ENCODE results near the gene PPP1R3F.
"Not testable (repeated sequence)": the region's sequence is repeated elsewhere in the genome, so short reads cannot be mapped to it uniquely, and the experiment has no call there.

The PPP1R3F gene

DNA sequence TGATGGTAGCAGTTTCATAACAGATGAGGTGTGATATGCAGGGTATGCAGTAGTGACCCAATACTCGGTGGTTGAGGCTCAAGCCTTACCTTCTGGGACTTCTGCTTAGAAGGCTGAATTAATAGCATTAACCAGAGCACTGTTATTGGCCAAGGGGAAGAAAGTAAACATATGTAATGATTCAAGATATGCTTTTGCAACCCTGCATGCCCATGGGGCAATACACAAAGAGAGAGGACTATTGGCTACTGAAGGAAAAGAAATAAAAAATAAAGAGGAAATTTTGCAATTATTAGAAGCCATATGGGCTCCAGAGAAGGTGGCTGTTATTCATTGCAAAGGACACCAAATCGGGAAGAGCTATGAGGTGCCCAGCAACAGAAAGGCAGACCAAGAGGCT, 42.6 kb downstream of the PPP1R3F start:
- no peak for TF ChIP-seq CTCF (IDR thresholded peaks at IDR 0.05; ENCODE audit: borderline replicate concordance, insufficient read depth, low read depth, low read length)

GRCh38 chrX:49316085-49316484, 46.5 kb downstream of the PPP1R3F start:
- no peak for TF ChIP-seq CTCF (IDR thresholded peaks at IDR 0.05; ENCODE audit: borderline replicate concordance, insufficient read depth, low read depth, low read length)
- H3K4me3 ChIP-seq (ENCODE audit: low read depth, low read length) = no peak overlapping the region

More for the DNA sequence above, 42.6 kb downstream of the PPP1R3F start:
- no peak overlapping the region for H3K4me3 ChIP-seq (ENCODE audit: low read depth, low read length)

GRCh38 chrX:49321737-49322136, 52.1 kb downstream of the PPP1R3F start, which contains the start of gene GAGE12J:
TSS of gene GAGE12J (plus strand) at chrX:49322037. CDS start at chrX:49323194, 1,157 bp downstream.
- H3K4me3 ChIP-seq (ENCODE audit: low read depth, low read length) = not testable (repeated sequence)

GRCh38 chrX:49322266-49322665, 52.7 kb downstream of the PPP1R3F start:
- not testable (repeated sequence) for H3K4me3 ChIP-seq (ENCODE audit: low read depth, low read length)

DNA sequence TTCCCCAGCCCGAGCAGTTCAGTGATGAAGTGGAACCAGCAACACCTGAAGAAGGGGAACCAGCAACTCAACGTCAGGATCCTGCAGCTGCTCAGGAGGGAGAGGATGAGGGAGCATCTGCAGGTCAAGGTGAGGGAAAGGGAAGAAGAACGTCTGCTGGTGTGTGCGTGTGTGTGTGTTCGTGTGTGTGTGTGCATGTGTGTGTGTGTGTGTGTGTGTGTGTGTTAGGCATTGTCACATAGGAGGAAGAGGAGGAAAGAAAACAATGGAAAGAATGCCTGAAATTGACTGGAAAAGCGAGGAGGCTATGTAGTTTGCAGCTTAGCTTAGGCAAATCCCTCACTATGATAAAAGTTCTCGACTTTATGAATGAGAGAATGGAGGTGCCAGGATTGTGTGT, 54.1 kb downstream of the PPP1R3F start:
- not testable (repeated sequence) for H3K4me3 ChIP-seq (ENCODE audit: low read depth, low read length)

GRCh38 chrX:49330421-49330820, 60.8 kb downstream of the PPP1R3F start:
- H3K4me3 ChIP-seq (ENCODE audit: low read depth, low read length) = not testable (repeated sequence)

GRCh38 chrX:49331282-49331681, 61.7 kb downstream of the PPP1R3F start, which contains the start of gene GAGE13:
TSS of gene GAGE13 (plus strand) at chrX:49331582. CDS start at chrX:49332738, 1,156 bp downstream.
- not testable (repeated sequence) for H3K4me3 ChIP-seq (ENCODE audit: low read depth, low read length)

DNA sequence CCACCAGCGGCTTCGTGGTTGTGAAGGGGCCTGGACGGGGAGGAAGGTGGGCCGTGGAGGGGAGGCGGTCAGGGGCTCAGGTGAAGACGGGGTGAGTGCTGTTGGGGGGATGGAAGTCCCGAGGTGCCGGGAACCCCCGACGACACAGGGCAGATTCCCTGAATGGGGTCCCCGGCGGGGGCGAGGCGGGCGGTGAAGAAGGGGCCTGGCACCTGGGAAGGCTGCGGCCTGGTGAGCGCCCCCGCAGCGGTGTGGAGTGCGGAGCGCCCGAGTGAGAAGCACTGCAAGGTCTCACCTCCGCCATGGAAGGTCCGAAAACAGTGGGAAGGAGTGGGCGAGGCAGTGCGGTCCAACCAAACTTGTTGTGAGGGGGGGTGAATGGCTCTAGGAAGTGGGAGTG, 62.2 kb downstream of the PPP1R3F start:
- H3K4me3 ChIP-seq (ENCODE audit: low read depth, low read length) = not testable (repeated sequence)

All from GM12875 (cell line).